Activated CD4-positive, alpha-beta T cell treated with anti-CD3 and anti-CD28 coated beads, Interleukin-2, amount 50 U/mL, for 4 hours (primary cell): ENCODE results near the gene CTSC.

ENCODE experiments used
- DNase-seq, 2 experiments: peaks; one replicate each; pipeline ENCODE4 v3.0.0-alpha.2; 2020

The CTSC gene

GRCh38 chr11:88315015-88315414 lies 22.5 kb downstream of the CTSC start:
- DNase-seq: no peak

- no peak for DNase-seq
Observed at GRCh38 chr11:88313441-88313840, 24.1 kb downstream of the CTSC start.

GRCh38 chr11:88312628-88313027 lies 24.9 kb downstream of the CTSC start:
- DNase-seq: no peak

DNA sequence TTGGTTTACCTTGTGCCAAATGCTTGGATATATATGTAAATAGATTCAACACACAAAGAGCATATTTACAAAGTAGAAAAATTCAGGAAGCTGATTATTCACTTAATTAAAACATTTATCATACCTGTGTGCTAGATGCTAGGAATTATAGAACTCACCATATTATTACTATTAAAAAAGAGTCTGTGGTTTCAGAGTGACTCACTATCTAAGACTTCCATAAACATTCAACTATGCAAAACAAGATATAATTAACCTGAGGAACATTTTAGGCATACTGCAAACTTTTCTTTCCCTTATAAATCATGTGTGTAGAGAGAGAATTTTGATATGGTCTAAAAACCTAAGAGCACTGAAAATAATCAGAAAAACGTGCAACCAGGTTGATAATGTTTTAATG lies 27.3 kb downstream of the CTSC start:
- no peak for DNase-seq

DNA sequence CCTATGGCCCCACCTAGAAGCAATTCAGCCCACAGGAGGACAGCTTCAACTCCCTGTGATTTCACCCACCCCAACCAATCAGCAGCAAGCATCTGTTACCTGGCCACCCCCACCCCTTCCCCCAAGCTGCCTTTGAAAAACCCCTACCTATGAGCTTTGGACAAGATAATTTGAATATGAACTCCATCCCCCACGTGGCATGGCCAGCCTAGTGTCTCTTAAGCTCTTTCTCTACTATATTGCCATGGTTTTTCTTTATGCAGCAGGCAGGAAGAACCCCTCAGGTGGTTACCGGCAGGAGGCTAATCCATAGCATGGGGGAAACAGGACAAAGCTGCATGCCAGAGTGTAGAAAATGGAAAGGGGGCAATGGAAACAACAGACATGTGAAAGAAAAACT lies 29.0 kb downstream of the CTSC start:
- no peak for DNase-seq

- DNase-seq: no peak
Observed at GRCh38 chr11:88307749-88308425, 29.6 kb downstream of the CTSC start.

GRCh38 chr11:88306785-88307184 lies 30.8 kb downstream of the CTSC start:
- no peak for DNase-seq

DNA sequence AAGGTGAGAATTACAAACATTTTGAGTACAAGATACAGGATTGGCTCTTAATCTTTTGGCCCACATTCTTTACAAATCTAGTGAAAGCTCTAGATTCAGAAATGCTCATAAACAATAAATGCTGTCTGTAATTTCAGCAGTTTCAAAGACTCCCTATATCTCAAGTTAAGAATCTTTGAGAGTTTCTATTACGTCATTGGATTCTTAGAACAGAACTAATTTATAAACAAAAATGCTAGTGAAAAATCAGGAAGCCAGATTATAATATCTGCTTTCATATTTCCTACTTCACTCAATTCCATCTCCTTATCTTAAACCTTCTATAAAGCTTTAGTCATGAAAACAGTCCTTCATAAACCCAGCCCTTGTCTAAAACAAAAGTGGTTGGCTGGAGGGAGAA lies 32.1 kb downstream of the CTSC start:
- DNase-seq: no peak

GRCh38 chr11:88304352-88304751 lies 33.2 kb downstream of the CTSC start:
- DNase-seq: no peak

DNA sequence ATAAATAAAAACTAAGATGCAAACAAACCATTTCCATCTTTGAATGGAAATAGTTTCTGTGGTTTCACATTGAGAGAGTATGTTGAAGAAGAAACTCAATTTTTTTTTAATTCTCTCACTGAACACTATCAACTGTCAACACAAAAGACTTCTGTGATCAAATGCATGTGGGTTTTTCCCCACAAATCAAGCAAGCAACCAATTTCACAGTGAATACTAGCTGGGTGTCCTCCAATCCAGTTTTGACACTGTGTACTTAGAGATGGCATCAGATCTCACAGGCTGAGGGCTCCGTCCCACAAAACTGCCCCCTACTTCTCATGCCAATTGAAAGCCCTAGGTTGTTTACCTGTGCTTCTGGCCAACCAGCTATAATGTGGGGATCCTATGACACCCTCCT lies 34.5 kb downstream of the CTSC start:
- no peak for DNase-seq

DNA sequence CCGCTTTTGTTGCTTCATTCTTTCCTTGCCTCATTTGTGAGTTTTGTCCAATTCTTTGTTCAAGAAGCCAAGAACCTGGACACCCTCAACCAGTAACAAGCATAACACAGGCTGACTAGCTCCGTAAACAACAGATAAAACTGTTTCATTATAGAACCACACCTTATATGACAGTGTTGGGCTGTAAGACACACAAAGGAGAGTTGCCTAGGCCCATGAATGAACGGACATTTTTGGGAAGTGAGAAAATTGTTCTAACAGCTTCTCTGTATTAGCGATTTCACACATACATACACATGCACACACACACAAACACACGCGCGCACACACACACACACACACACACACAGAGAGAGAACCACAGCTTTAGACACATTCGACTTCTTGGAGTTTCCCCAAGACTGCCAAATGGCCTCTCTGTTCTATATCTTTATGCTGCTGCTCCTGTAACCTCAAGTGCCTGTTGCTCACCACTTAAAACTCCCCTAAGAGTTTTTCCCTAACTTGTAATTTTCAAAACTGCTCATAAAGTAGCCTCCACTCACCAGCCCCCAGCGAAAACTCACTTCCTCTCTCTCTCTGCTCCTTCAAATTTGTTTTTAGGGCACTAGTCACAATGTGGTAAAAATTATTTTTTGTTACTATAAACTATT lies 35.9 kb downstream of the CTSC start:
- no peak for DNase-seq

DNA sequence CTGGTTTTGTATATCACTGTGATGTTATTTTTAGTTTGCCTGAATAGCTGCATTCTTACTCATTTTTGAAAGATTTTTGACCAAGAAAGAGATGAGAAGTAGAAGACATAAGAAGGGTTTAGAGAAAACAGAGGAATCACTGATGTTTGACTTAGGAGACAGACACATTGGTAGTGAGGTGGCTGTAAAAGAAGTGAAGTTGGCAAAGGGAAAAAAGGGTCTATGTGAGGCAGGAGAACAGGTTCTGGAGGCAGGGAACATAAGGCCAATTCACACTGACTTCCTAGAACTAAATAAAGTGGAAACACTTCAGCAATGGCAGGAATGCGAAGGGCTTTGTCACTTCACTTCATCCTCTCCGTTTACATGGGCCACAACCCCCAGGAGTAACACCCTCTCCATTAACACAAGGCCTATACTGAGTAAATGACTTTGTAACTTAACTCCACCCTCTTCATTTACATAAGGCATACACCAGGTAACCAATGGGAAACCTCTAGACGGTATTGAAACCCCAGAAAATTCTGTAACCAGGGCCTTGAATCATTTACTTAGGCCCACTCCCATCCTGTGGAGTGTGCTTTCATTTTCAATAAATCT lies 36.5 kb downstream of the CTSC start:
- DNase-seq: no peak

GRCh38 chr11:88297863-88298262 lies 39.7 kb downstream of the CTSC start:
- DNase-seq: no peak

GRCh38 chr11:88297421-88297820 lies 40.1 kb downstream of the CTSC start:
- no peak for DNase-seq

- DNase-seq: no peak
Observed at GRCh38 chr11:88295028-88295427, 42.5 kb downstream of the CTSC start.

DNA sequence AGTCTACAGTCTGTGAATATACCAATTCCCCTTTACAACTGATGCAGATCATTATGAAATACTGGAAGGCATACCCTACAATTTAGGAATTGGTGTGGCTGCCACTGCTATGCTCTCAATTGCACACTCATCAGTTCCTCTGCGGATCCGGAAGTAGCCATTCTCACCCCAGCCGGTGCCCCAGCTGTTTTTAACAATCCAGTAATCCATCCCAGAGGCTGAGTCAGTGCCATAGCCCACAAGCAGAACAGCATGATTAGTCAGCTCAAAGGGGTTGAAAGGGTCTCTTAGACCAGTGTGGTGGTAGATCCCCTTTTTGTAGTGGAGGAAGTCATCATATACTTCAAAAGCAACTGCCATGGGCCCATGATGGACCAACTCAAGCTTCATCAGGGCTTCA lies 43.6 kb downstream of the CTSC start:
- DNase-seq: no peak

- DNase-seq: no peak
Observed at GRCh38 chr11:88292171-88292843, 45.2 kb downstream of the CTSC start.

DNA sequence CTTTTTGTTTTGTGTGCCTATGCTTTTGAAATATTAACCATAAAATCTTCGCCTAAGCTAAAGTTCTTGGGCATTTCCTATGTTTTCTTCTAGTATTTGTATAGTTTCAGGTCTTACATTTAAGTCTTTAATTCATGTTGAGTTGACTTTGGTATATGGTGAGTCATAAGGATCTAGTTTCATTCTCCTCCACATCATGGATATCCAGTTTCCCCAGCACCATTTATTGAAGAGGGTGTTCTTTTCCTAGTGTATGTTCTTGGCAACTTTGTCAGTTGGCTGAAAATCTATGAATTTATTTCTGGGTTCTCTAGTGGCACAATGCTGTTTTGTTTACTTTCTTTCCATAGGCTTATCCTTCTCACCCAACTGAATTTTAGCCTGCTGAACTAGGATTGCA lies 49.0 kb downstream of the CTSC start:
- DNase-seq: no peak

- DNase-seq: no peak
Observed at GRCh38 chr11:88284336-88285050, 53.0 kb downstream of the CTSC start.

DNA sequence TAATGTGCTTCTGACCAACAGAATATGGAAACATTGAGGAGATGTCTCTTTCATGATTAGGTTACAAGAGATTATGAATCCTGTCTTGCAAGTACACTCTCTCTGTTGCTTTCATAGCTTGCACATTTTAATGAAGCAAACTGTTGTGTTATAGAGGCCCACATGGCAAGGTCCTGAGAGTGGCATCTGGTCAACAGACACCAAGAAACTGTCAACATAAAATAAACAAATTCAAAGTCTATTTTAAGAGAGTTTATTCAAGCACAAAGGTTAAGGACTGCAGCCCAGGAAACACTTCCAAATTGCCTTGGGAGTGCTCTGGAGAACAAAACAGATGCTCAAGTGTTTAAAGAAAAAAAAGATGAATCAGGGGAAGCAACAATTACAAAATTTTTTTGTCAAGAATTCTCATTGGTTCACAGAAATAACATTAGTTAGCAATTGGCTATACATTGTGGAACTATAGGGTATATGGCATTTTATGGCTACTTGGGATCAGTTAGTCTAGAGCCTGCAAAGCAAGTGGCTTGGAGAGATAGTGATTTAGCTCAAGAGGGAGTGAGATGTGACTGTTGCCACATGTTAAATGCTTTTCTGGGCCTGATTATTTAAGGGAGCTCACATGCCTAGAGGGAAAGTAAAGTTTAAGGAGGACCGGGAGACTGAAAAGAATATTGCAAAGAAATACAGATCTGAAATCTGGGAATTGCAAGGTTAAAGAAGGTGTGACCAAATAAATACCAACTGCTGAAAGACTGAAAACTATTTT lies 54.6 kb downstream of the CTSC start:
- no peak for DNase-seq

DNA sequence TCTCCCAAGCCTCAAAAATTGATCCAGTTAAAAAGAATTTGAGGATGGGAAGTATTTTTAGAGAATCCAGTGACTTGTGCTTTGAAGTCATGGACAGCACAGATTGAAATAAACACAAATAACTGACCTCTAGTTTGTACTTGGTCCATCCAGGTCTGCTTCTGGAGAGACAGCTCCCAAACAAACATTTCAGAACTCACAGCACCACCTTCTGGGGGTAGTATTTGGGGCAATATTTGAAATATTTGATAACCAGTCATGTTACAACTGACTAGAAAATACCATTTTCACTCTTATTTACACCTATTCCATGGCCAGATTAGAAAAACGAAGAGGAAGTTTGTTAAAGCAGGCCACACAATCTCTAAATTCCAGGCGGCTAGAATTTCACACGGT lies 56.2 kb downstream of the CTSC start:
- no peak for DNase-seq

DNA sequence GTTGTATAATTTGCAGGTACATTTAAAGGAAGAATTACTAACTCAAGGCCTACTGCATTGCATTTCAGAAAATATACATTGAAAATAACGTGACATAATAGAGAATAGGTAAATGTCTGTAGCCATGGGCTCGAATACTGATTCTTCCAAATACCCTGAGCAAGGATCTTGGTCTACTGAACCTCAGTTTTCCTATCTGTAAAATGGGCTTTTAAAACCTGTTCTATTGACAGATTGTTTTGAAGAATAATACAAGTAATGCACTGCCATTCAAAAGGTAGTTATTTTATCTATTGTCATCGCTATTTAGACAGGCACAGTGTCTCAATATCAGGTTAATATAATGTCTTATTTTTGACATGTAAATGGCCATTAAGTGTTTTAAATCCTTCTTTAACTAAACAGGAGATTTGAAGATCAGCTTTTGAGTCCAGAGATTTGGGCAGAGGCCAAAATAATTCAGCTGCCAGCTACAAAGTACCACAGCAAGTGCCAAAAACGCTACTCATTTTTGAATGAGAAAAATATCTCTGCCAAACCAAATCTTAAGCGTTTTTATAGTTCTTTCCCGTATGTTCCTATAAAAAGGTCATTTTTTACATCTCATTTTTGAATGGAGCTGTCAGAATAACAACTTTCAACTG lies 56.7 kb downstream of the CTSC start:
- DNase-seq: no peak
